Measurements from ENCODE around the gene ORC3.

The ORC3 gene

DNA sequence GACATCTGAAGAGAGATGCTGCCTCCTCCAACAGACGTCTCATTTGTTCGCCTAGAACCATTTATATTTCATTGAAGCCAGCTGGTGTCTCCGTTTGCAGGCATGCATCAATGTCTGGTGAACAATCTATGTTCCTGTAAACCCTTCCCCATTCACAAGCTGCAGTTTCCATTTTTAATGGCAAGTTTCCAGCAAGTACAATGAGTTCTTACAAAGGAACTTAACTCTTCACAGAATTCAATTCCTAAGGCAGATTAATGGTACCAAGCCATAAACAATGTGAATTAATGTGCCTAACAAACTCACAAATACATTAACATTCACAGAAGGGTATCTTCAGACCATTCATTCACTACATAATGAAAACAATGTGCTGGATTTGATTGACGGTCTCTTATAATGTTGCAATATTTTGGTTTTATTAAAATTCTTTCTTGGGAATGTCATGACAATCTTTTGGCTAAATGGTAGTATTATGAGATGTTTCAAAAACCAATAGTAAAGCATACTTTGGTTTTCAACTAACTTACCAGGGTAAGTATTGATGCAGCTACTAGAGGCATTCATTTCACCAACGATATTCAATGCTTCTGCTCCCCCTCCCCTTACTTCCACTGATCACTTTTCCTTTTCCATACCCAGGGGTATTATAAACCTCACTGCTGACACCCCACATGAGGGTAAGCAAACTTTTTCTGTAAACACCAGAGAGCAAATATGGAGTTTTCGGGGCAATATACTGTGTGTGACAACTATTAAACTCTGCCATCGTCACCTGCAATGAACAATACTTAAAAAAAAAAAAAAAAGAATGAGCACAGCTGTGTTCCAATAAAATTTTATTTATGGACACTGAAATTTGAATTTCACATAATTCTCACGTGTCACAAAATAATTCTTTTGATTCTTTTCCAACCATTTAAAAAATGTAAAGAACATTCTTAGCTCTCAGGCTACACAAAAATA, 107.9 kb downstream of the ORC3 start:
- POLR2A ChIA-PET: interaction anchor here (0.6 to 1.5 kb wide), 7 partner anchors 9 to 63 kb away, joined by 3 to 6 read pairs (median 4); no protein-coding TSS in a partner anchor
- CTCF ChIA-PET: no interaction called here
- H3K4me3 ChIP-seq (ENCODE audit: low read depth, low read length): peak overlapping the region; percentile 88
- peak; percentile 77 for DNase-seq (ENCODE audit: low read depth, low spot score)
- TF ChIP-seq, protein P1, sequence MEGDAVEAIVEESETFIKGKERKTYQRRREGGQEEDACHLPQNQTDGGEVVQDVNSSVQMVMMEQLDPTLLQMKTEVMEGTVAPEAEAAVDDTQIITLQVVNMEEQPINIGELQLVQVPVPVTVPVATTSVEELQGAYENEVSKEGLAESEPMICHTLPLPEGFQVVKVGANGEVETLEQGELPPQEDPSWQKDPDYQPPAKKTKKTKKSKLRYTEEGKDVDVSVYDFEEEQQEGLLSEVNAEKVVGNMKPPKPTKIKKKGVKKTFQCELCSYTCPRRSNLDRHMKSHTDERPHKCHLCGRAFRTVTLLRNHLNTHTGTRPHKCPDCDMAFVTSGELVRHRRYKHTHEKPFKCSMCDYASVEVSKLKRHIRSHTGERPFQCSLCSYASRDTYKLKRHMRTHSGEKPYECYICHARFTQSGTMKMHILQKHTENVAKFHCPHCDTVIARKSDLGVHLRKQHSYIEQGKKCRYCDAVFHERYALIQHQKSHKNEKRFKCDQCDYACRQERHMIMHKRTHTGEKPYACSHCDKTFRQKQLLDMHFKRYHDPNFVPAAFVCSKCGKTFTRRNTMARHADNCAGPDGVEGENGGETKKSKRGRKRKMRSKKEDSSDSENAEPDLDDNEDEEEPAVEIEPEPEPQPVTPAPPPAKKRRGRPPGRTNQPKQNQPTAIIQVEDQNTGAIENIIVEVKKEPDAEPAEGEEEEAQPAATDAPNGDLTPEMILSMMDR (IDR thresholded peaks at IDR 0.05; ENCODE audit: insufficient read depth, low read length, missing control alignments): no peak

- POLR2A ChIA-PET: interaction anchor here (0.7 to 1.5 kb wide), 3 partner anchors 30 to 58 kb away, joined by 3 to 5 read pairs (median 3); no protein-coding TSS in a partner anchor
- H3K4me3 ChIP-seq (ENCODE audit: low read depth, low read length): peak overlapping the region; percentile 88
- CTCF ChIA-PET: no interaction called here
- TF ChIP-seq, protein P1 (IDR thresholded peaks at IDR 0.05; ENCODE audit: insufficient read depth, low read length, missing control alignments): no peak
- DNase-seq (ENCODE audit: low read depth, low spot score): no peak
These were observed 108.6 kb downstream of the ORC3 start for GRCh38 chr6:87698547-87699006.

DNA sequence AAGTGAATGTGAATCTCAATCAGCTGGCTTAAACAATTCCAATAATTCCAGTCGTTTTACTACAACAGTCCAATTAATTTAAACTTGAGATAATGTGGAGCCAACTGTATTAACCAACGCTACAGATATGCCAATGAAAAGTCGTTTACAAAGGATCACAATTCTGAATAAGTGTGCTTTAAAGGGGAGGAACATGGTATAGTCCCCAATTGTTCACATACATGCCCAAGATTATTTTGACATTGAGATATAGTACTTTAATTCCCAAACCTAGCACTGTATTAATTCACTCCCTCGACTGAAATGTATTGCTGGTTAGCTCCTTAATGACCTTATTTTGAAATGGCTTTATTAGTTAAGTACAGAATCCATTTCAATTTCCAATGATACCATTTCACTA, 109.6 kb downstream of the ORC3 start:
- DNase-seq (ENCODE audit: low read depth, low spot score): no peak
- ChIA-PET POLR2A (interaction anchor here (0.6 kb wide), 1 partner anchor 210 kb away, joined by 3 read pairs; no protein-coding TSS in a partner anchor), CTCF (interaction anchor here (1.2 kb wide), 1 partner anchor 10 kb away, joined by 3 read pairs; no protein-coding TSS in a partner anchor)
- peak overlapping the region; percentile 88 for H3K4me3 ChIP-seq (ENCODE audit: low read depth, low read length)
- TF ChIP-seq, protein P1 (IDR thresholded peaks at IDR 0.05; ENCODE audit: insufficient read depth, low read length, missing control alignments): no peak

DNA sequence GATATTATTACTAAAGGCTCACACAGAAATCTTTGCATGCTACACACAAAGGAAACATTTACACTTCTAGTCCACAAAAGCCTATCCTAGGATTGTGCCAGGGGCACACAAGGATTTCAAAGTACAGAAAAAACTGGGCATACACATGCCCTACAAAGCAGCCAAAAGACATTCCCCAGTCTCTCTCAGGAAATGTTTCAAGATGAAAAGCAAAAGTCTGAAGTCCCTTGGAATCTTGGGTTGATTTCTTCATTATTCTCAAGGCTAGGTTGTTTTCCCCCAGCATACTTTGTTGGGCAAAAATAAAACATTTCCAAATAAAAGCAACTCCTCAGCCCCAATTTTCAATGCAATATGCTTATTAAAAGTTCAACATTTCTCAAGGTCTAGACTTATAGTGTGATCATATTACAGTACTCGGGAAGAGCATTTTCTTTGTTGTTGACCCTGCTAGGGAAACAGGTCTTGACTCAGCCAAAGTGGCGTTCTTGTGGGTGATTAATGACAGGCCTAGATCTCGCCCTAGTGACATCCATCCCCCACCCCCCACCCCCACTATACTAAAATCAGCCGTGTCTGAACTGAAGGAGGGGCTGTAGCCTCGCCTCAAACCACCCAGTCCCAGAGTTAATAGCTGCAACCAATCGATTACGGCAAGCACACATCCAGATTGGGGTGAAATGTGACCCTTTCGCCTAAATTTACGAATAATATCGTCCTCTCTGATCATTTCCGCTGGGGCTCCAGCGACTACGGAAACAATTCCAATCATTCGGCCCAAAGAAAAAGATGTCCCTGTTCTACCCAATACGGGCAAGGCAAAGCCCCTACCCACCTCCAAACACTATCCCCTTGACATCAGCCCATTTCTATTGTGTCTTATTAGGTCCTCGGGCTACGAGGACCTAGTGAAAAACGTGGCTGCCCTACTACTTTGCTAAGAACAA, 110.7 kb downstream of the ORC3 start:
- no peak for DNase-seq (ENCODE audit: low read depth, low spot score)
- ChIA-PET CTCF (no interaction called here), POLR2A (interaction anchor here (0.7 kb wide), 1 partner anchor 15 kb away, joined by 4 read pairs; no protein-coding TSS in a partner anchor)
- TF ChIP-seq, protein P1 (IDR thresholded peaks at IDR 0.05; ENCODE audit: insufficient read depth, low read length, missing control alignments): peak; percentile 5
- H3K4me3 ChIP-seq (ENCODE audit: low read depth, low read length): peak overlapping the region; percentile 88

DNA sequence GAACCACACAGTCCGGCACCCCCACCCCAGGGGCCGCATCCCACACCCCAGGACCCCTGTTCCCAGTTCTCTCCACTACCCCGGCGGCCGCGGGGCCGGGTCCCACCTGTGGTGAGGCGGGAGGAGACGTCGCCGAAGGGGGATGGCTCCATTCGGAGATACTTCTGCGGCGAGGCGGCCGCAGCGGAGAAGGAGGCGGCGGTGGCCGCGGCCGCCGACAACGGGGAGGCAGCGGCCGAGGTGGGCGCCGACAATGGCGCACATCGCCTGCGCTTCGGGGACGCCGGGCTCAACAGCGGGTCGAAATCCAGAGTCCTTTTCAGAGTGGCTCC, 111.4 kb downstream of the ORC3 start:
- DNase-seq (ENCODE audit: low read depth, low spot score): no peak
- CTCF ChIA-PET: no interaction called here

More for the DNA sequence above, 111.4 kb downstream of the ORC3 start:
- TF ChIP-seq, protein P1 (IDR thresholded peaks at IDR 0.05; ENCODE audit: insufficient read depth, low read length, missing control alignments): no peak
- POLR2A ChIA-PET: interaction anchor here (1.7 kb wide), 1 partner anchor 112 kb away, joined by 5 read pairs; the partner anchor contains the start of gene RARS2
- peak overlapping the region; percentile 88 for H3K4me3 ChIP-seq (ENCODE audit: low read depth, low read length)
